Erythroblast (primary cell): Measurements from ENCODE around the gene SH3TC2.

Source experiments
- DNase-seq, 2 experiments: peaks; one replicate each; lab custom pipeline; 2025; lab: John Stamatoyannopoulos, UW
- GATA1 ChIP-seq: IDR thresholded peaks from 2 replicates; pipeline ENCODE4 v1.6.1; 2011; ENCODE audit warnings: low read depth, mild to moderate bottlenecking, control low read depth, low read length, moderate library complexity
- POLR2A ChIP-seq: IDR thresholded peaks from 2 replicates; pipeline ENCODE4 v1.6.1; 2011; ENCODE audit warnings: mild to moderate bottlenecking, low read length

The SH3TC2 gene

DNA sequence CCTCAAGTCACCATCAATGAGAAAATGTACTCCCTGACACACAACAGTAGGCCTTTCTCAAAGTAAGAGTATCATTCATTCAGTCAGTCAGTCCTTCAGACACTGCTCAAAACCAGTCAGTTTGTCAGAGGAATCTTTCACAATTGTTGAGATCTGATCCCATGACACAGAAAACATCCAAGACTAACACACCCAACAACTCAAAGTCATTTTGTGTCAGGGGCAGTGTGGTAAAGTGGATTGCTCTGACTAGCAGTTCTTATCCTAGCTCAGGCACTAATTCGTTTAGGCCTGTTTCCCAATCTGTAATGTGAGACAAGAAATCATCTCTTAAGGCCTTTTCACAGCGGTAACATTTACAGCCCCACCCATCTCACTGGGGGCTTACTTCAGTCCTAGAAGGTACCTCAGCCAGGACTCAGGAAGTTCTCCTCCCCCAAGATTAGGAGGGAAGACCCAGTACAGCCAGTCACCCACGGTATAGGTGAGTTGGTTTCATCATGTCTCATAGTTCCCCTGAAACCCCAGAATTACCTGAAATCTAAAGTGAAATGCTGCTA, 31.9 kb downstream of the SH3TC2 start:
- TF ChIP-seq POLR2A (no peak), GATA1 (no peak)
- DNase-seq, result no peak

GRCh38 chr5:149030392-149030791, 32.5 kb downstream of the SH3TC2 start:
- no peak for DNase-seq

GRCh38 chr5:149028984-149029383, 33.9 kb downstream of the SH3TC2 start:
- TF ChIP-seq POLR2A (no peak), GATA1 (no peak)
- DNase-seq, result no peak

More at GRCh38 chr5:149030392-149030791, 32.5 kb downstream of the SH3TC2 start:
- no peak for TF ChIP-seq GATA1
- no peak for TF ChIP-seq POLR2A

- DNase-seq, result no peak
These were observed 34.7 kb downstream of the SH3TC2 start for GRCh38 chr5:149028161-149028560.

DNA sequence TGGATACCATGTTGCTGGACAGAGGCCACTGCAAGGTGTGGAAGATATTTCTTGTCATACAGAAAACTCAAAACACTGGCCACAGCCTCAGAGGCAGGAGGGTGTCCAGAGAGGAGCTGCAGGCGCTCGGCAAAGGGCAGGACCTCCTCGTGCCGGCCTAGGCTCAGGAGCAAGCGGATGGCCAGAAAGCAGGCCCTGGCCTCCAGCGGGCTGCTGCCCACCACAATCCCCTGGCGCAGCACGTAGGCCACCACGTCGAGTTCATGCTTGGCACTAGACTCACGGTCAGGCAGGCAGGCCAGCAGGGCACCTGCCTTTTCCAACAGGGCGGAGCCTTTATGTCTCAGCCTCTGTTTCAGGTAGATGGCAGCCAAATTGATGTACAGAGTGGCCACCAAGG, 35.2 kb downstream of the SH3TC2 start:
- no peak for TF ChIP-seq POLR2A
- TF ChIP-seq GATA1, result no peak
- no peak for DNase-seq

More at GRCh38 chr5:149028161-149028560, 34.7 kb downstream of the SH3TC2 start:
- TF ChIP-seq POLR2A (no peak), GATA1 (no peak)

DNA sequence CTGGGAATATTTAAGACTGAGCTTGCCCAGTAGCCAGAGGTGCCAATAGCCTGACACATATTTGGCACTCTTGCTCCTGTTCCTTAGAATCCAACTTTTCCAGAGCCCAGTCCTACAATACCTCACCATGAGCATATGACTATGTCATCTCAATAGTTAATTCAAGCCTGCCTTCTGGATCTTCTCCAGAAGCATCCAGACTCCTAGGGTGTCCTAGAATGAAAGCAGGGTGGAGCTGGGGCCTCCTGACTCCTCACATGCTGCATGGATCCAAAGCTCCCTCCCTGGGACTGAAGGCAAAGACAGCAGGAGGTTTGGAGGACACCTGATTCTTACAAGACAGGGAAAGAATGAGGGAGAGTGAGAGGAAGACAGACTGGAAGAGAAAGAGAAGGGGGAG, 37.9 kb downstream of the SH3TC2 start:
- TF ChIP-seq POLR2A (no peak), GATA1 (no peak)
- DNase-seq, result no peak

DNA sequence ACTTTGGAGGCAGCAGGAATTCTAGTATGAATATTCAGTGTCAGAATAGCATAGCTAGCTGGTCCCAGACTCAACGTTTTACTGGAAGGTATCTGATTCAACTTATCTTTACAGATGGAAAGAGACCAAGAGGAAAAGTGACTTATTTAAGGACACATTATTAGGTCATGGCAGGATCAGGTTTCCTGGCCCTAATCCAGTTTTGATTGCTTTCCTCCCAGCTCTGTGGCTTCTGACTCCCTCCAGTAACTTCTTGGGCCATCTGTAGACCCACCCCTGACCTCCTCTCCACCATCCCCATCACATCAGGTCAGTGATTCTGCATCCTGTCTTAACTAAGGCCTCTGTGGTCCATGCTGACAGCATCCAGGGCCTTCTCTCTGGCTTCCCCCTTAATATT, 38.4 kb downstream of the SH3TC2 start:
- DNase-seq, result no peak
- no peak for TF ChIP-seq GATA1
- no peak for TF ChIP-seq POLR2A

GRCh38 chr5:149022200-149022599, 40.7 kb downstream of the SH3TC2 start:
- no peak for DNase-seq
- TF ChIP-seq GATA1 (no peak), POLR2A (no peak)

DNA sequence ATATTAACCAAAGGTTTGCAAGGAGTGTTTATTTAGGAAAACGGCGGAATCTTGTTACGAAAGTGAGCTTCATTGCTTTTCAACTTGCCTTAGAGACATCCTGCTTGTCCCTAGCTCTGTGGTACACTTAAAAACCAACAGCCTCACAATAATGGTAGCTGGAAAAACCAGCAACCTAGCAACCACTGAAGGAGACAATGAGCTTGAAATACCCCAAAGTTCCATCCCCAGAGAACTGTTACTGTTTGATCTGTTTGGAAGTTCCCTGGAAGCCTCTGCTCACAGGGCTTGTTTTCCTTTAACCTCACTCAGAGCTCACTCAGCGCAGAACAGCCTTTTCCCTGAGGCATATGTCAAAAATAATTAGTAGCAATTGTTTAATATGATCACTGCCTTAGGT, 43.2 kb downstream of the SH3TC2 start:
- DNase-seq, result no peak
- TF ChIP-seq GATA1 (no peak), POLR2A (no peak)

DNA sequence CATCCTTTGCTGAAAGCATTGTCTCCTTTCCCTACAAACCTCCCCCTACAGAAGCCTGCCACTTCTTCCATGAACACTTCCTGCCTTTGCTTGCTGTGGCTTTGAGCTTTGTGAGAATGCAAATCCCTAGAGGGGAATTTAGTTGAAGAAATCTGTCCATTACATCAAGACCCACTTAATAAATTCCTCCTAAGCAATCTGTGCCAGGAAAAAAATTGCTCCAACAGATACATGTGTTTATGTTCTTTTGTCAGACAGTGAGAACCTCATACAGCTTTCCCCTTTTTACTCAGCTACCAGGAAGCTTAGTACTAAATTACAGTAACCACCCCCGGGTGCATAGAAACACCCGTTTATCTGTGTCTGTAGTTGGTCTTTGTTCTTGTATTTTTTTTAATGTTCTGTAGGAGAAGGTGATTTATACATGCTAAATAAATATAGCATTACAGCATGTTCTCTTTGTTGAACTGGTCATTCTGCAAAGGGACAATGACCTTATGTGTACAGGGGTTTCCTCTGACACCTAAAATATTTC, 43.9 kb downstream of the SH3TC2 start:
- DNase-seq, result no peak
- no peak for TF ChIP-seq GATA1
- no peak for TF ChIP-seq POLR2A

DNA sequence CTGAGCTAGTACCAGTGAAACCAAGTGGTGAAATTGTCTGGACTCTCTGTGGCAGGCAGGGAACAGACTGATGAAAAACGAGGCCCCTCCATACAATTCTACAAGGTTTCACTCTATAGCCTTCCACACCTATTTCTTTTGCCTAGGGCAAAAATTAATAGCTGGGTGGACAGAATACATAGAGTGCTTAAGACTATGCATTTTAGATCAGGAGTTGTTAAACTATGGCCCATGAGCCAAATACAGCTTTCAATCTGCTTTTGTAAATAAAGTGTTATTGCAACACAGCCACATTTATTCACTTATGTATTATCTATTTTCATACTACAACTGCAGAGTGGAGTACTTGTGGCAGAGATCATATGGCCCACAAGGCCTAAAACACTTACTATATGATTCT, 45.2 kb downstream of the SH3TC2 start:
- no peak for TF ChIP-seq POLR2A
- no peak for TF ChIP-seq GATA1
- DNase-seq, result no peak

GRCh38 chr5:149015561-149015960, 47.3 kb downstream of the SH3TC2 start:
- TF ChIP-seq GATA1 (no peak), POLR2A (no peak)
- no peak for DNase-seq

GRCh38 chr5:149015126-149015525, 47.7 kb downstream of the SH3TC2 start:
- TF ChIP-seq GATA1 (no peak), POLR2A (no peak)
- DNase-seq, result no peak

- DNase-seq, result no peak
- TF ChIP-seq GATA1 (no peak), POLR2A (no peak)
These were observed 48.3 kb downstream of the SH3TC2 start for GRCh38 chr5:149014571-149015031.

DNA sequence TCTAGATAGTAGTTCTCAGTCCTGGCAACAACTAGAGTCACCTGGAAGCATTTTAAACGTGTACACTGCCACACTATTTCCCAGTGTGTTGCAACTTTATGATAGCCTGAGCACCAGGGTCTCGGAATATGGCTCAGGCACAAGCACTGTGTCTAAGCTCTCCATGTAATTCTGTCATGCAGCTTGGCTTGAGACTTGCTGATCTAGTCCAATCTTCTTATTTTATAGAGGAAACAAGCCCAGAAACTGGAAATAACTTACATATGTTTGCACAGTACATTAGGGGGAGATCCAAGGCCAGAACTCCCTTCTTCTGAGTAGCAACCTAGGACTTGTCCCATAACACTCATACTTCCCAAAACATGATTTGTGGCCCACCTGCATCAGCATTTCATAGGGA, 49.1 kb downstream of the SH3TC2 start:
- no peak for DNase-seq
- TF ChIP-seq POLR2A (no peak), GATA1 (no peak)
